AG04450 (cell line): ENCODE results near the gene MUC5B. TPM values are rescaled to one million over a fixed set of nuclear protein-coding genes. Genes with fewer than 3 reads are reported as not detected.

Experiments
- CTCF ChIA-PET: fragments of 300-600, 350-600 bp; formaldehyde crosslinking; extraction: SDS; loops from one replicate; lab custom pipeline; 2022; ENCODE audit warnings: antibody characterized with exemption, inconsistent platforms; lab: Charles Lee
- POLR2A ChIA-PET: fragments of 350-600 bp; formaldehyde crosslinking; extraction: SDS; loops from one replicate; lab custom pipeline; 2021; ENCODE audit warnings: antibody characterized with exemption, inconsistent platforms; lab: Yijun Ruan, JAX
- DNase-seq: peaks from one replicate; pipeline ENCODE4 v3.0.0-alpha.2; 2011; ENCODE audit warnings: low read depth, low spot score
- H3K27ac ChIP-seq: one replicate; pipeline ENCODE4 v1.5.1; 2012; ENCODE audit warnings: low read depth, low read length, control low read depth
- H3K27me3 ChIP-seq: one replicate; pipeline ENCODE4 v1.6.0; 2012; ENCODE audit warnings: low read length; ENCODE audit not compliant: control insufficient read depth, insufficient read depth
- H3K4me3 ChIP-seq: 2 replicates; pipeline ENCODE4 v1.5.1; 2011; ENCODE audit warnings: mild to moderate bottlenecking, low read depth, low read length, control low read depth
- H3K9me3 ChIP-seq: 2 replicates; pipeline ENCODE4 v1.5.1; 2012; ENCODE audit warnings: low read length; ENCODE audit not compliant: control insufficient read depth, insufficient read depth
- CTCF ChIP-seq: IDR thresholded peaks from 2 replicates; pipeline ENCODE4 v1.5.1; 2011; ENCODE audit warnings: low read depth, low read length, control low read depth, inconsistent platforms
- polyA plus RNA-seq: library from polyadenylated mRNA; depleted of rRNA; stranded (reverse); fragments of >200 nt; gene quantifications from 2 replicates; pipeline ENCODE4 v1.2.3, GENCODE V29; 2011

MUC5B gene
- polyA plus RNA-seq, 1 experiment: not detected

- Histone ChIP-seq H3K9me3 (peaks cover 9% of the 10 kb centered on the region; the same call in 1 of the 2 replicates), H3K27ac (no peak overlapping the region), H3K27me3 (no peaks in the 10 kb centered on the region), H3K4me3 (no peak overlapping the region)
- ChIA-PET POLR2A (no interaction called here), CTCF (no interaction called here)
- DNase-seq: no peak
- TF ChIP-seq CTCF: no peak
These were observed 72.2 kb downstream of the MUC5B start for GRCh38 chr11:1295086-1295485.

GRCh38 chr11:1295591-1295990 lies 72.7 kb downstream of the MUC5B start:
- Histone ChIP-seq H3K4me3 (no peak overlapping the region), H3K9me3 (peaks cover 9% of the 10 kb centered on the region; the same call in 1 of the 2 replicates), H3K27ac (no peak overlapping the region), H3K27me3 (no peaks in the 10 kb centered on the region)
- POLR2A ChIA-PET: no interaction called here
- DNase-seq: no peak
- no peak for TF ChIP-seq CTCF
- CTCF ChIA-PET: interaction anchor here (0.7 kb wide), 1 partner anchor 55 kb away, joined by 3 read pairs; no protein-coding TSS in a partner anchor

- Histone ChIP-seq H3K9me3 (peaks cover 9% of the 10 kb centered on the region; the same call in 1 of the 2 replicates), H3K27me3 (no peaks in the 10 kb centered on the region), H3K4me3 (no peak overlapping the region), H3K27ac (no peak overlapping the region)
- CTCF ChIA-PET: interaction anchor here (0.7 kb wide), 1 partner anchor 54 kb away, joined by 3 read pairs; no protein-coding TSS in a partner anchor
- no peak for TF ChIP-seq CTCF
- no peak for DNase-seq
- POLR2A ChIA-PET: no interaction called here
These were observed 73.4 kb downstream of the MUC5B start for GRCh38 chr11:1296287-1296686.

- POLR2A ChIA-PET: no interaction called here
These were observed 74.2 kb downstream of the MUC5B start for GRCh38 chr11:1297011-1297575.

More at GRCh38 chr11:1297011-1297575, 74.2 kb downstream of the MUC5B start:
- CTCF ChIA-PET: no interaction called here
- Histone ChIP-seq H3K27ac (no peak overlapping the region), H3K9me3 (peaks cover 9% of the 10 kb centered on the region; the same call in 1 of the 2 replicates), H3K4me3 (no peak overlapping the region), H3K27me3 (no peaks in the 10 kb centered on the region)
- DNase-seq: no peak
- no peak for TF ChIP-seq CTCF
